Measurements from ENCODE around the gene SOX12.
"Not testable (repeated sequence)": the region's sequence is repeated elsewhere in the genome, so short reads cannot be mapped to it uniquely, and the experiment has no call there.

Gene SOX12

GRCh38 chr20:362271-363254, 37.2 kb downstream of the SOX12 start:
- DNase-seq (ENCODE audit: low spot score): peak; percentile 54

DNA sequence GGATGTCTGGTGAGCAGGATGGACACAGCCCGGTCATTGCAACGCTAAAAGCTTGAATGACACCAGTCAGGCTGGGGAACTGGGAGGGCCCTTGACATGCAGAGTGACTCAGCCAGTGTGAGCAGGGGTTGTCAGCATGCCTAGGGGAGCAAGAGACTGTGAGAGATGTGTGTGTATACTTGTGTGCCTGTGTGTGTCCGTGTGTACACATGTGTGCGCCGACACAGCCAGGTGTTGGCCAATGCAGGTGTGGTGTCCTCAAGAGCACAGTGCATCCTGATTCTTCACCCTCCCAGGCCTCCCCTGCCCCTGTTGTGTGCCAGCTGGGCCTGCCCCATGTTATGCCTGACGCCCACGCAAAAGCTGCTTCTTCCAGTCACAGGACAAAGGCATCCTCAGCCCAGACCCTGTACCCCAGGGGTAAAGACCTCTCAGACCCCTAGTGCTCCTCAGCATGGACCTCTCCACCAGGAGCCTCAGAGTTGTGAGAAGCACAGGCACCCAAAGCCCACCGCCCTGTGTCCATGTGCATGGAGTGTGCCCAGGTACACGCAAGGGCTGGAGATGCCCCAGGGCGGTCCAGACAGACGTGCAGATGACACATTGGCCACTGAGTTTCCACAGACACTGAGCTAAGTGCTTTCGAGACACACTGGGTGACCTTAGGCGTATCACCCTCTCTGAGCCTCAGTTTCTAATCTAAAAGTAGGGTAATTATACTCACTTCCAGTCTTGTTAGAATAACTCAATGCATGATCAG, 38.1 kb downstream of the SOX12 start:
- DNase-seq (ENCODE audit: low spot score): no peak

DNA sequence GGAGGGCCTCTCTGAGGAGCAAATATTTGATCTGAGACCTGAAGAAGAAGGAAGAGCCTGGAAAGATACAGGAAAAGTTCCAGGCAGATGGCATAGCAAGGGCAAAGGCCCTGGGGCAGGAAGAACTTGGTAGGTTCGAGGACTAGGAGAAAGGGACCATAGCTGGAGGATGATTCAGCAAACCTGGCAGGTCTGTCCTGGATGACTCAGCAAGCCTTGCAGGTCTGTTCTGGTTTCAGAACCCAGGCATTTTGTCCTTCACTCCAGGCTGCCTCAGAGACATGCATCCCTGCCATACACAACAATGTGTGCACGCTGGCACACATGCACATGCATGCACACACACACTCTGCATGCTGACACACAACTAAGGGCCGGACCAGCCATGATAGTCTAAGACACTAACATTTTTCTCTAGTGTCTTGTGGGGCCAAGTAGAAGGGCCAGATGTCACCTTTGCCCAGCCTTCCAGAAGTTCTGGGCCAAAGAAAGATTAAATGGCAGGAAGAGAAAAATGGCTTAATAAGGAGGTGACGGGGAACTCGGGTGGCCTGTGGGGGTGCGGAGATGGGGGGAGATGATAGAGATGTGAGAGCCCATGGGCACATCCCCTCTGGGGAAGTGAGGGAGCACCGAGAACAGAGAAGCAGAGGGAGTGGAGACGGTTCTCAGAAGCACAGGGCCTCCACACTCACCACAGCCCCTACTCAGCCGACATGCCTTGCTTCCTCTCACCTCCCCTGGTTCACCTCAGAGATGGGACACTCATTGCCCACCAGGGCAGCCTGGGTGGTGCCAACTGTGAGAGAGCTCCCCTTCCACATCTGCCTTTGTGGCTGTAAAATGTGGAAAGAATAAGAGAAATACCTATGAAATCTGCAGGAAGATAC, 39.8 kb downstream of the SOX12 start:
- DNase-seq (ENCODE audit: low spot score): no peak

DNA sequence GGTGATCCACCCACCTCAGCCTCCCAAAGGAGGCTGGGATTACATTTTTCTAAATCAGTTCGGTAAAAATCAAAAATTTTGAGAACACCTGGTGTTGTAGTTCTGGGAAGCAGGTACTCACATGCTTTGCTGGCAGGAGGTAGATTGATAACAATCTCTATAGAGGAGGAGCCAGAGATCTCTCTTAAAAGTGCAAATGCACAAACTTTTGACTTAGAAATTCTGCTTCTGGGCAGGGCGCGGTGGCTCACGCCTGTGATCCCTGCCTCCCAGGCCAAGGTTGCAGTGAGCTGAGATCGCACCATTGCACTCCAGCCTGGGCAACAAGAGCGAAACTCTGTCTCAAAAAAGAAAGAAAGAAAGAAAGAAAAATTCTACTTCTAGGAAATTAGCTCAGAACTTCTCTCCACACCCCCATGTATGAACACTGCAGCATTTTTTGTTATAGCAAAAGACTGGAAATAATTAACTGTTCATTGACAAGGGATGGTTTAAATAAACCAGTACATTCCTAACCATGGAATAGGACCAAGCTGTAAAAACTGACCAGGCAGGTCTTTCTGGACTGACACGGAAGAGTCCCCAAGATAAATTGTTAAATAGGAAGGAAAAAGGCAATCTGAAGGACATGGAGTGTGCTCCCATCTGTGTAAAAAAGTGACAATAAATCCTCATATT, 40.8 kb downstream of the SOX12 start:
- DNase-seq (ENCODE audit: low spot score): peak; percentile 1

DNA sequence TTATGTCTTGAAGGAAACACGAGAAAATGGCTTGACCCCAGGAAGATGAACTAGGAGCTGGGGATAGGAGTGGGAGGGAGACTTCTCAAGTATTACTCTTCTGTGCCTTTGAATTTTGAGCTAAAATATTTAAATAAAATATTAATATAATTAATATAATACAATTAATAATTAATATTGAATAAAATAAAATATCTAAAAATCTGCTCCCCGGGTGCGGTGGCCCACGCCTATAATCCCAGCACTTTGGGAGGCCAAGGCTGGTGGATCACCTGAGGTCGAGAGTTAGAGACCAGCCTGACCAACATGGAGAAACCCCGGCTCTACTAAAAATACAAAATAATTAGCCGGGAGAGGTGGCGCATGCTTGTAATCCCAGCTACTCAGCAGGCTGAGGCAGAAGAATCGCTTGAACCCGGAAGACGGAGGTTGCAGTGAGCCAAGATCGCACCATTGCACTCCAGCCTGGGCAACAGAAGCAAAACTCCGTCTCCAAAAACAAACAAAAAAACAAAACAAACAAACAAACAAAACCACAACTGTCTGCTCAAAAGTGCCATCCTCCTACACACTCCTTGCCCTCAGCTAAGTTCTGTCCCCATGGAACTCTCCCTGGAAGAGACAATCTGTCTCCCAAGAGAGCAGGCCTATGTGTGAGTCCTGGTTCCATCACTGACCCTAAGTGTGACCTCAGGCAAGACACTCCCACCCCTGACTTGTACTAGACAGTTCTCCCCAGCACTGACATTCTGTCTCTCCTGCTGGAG, 41.5 kb downstream of the SOX12 start:
- DNase-seq (ENCODE audit: low spot score): no peak

DNA sequence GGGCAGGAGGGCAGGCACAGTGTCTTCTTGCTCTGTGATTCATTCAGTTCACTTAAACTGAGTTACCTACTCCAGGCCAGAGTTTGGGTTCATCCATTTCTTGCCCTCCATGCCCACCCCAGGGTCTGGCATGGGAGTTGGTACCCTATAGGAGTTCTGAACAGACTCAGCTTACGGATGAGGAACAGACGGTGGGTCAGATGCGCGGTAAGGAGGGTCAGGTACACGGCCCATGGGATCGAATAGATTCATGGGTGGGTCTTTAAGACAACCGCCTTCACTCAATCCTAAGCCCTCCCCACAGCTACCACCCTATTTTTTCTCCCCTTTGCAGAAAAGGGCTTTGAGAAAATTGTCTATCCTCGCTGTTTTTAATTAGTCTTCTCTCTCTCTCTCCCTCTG, 42.1 kb downstream of the SOX12 start:
- DNase-seq (ENCODE audit: low spot score): no peak

DNA sequence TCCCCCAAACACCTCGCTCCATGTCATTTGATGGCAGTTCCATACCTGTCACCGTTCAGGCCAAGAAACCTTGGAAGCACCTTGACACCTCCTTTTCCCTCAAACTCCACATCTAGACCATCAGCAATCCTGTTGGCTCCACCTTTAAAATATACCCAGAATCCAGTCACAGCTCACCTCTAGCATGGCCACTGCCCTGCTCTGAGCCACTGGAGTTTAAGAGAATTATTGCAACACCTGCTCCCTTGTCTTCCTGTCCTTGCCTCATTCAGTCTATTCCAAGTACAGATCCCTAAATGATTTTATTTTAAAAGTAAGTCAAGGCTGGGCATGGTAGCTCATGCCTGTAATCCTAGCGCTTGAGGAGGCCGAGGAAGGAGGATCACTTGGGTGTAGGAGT, 43.6 kb downstream of the SOX12 start:
- DNase-seq (ENCODE audit: low spot score): no peak

- DNase-seq (ENCODE audit: low spot score): no peak
Observed at GRCh38 chr20:370151-370600, 44.8 kb downstream of the SOX12 start.

GRCh38 chr20:370977-371754, 45.8 kb downstream of the SOX12 start:
- DNase-seq (ENCODE audit: low spot score): no peak

DNA sequence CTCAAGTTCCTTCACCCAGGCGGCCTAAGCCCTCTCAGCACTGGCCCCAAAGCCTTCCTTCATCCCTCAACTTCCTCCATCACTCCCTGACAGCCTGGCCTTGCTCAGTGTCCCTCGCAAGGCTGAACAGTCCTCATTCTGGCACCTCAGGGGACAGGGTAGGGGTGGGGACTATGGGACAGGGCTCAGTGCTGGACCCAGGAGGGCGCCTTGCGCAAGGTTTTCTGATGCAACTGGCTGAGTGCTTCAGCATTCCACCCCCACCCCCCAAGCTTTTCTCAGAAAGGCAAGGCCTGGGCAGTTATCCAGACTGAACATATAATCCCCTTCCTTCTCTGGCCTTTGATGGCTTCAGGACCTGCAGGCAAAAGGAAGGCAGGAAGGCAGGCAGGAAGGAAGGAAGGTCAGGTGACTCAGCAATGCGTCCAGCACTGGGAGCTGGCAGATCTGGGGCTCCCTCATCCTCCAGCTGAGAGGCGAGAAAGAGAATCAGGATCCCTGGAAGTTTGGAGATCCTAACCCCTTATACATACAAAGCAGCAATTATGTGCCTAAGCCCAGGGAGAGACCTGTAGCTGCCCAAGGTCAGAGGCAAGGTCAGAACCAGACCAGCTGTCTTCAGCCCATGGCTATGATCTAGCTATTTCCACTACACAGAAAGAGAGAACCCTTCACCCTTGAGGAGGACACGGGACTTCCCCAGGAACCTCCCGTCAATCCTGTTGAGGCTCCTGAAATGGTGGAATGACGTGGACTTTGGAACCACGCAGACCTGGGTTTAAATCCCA, 46.6 kb downstream of the SOX12 start:
- peak; percentile 38 for DNase-seq (ENCODE audit: low spot score)

- DNase-seq (ENCODE audit: low spot score): not testable (repeated sequence)
Observed at GRCh38 chr20:372543-373082, 47.3 kb downstream of the SOX12 start.

- DNase-seq (ENCODE audit: low spot score): peak; percentile 26
Observed at GRCh38 chr20:373171-373890, 48.0 kb downstream of the SOX12 start.

- no peak for DNase-seq (ENCODE audit: low spot score)
Observed at GRCh38 chr20:375265-375889, 50.0 kb downstream of the SOX12 start.

DNA sequence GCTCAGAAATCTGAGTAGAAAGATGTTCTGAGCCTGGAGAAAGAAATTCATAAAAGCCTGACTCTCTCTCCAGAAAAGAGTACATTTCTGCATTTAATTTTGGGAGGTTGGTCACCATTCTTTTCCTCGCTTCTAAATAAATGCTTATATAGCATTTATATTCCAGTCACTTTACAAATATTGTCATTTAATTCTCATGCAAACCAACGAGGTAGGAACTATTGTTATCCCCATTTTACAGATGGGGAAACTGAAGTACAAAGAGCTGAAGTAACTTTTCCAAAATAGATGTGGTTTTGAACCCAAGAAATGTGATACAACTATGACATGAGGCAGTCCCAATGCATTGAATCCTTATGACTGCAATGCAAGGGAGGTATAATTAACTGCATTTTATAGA, 50.7 kb downstream of the SOX12 start:
- DNase-seq (ENCODE audit: low spot score): no peak

- DNase-seq (ENCODE audit: low spot score): no peak
Observed at GRCh38 chr20:376750-377149, 51.4 kb downstream of the SOX12 start.

GRCh38 chr20:377578-377977, 52.2 kb downstream of the SOX12 start:
- DNase-seq (ENCODE audit: low spot score): not testable (repeated sequence)

GRCh38 chr20:378961-379336, 53.6 kb downstream of the SOX12 start:
- no peak for DNase-seq (ENCODE audit: low spot score)

Measured in iPS-NIHi11 (cell line).